Ovary (tissue), 9 donors: ENCODE measurements around the gene TCERG1L. TPM values are rescaled to one million over a fixed set of nuclear protein-coding genes. Genes with fewer than 3 reads are reported as not detected.
A peak's percentile ranks its signal among the peaks of the same experiment; 100 is the strongest.

Experiments
- DNase-seq, 5 donors: peaks; one replicate each; pipeline ENCODE4 v3.0.0-alpha.2; 2019 to 2020
- H3K27ac ChIP-seq, 2 donors: fragments of 200-600 bp; one replicate each; pipeline versions ENCODE4 v1.5.1 to v1.8.0; 2019 to 2022
- H3K27me3 ChIP-seq: fragments of 200-600 bp; one replicate; pipeline ENCODE4 v1.8.0; 2022
- H3K36me3 ChIP-seq: fragments of 200-600 bp; sonication (generic); one replicate; pipeline ENCODE4 v1.5.1; 2019
- H3K4me1 ChIP-seq: one replicate; pipeline ENCODE4 v1.8.1; 2013; ENCODE audit warnings: mild to moderate bottlenecking, moderate library complexity; ENCODE audit not compliant: insufficient read depth
- H3K4me3 ChIP-seq: fragments of 200-600 bp; sonication (generic); one replicate; pipeline ENCODE4 v1.5.1; 2017
- H3K9me3 ChIP-seq, 2 donors: fragments of 200-600 bp in 1 of 2; sonication (generic) in 1 of 2; one replicate each; pipeline versions ENCODE4 v1.5.1 to v1.8.1; 2013 to 2019; ENCODE audit warnings: mild to moderate bottlenecking in 1 of 2, moderate library complexity in 1 of 2
- CTCF ChIP-seq, 3 donors: fragments of 450-650 bp in 2 of 3; fragments of 200-600 bp in 1 of 3; IDR thresholded peaks; one replicate each; pipeline versions ENCODE4 v1.5.1 to v1.8.0; 2016 to 2022; ENCODE audit warnings: antibody characterized with exemption in 3 of 3, mild to moderate bottlenecking in 1 of 3
- EP300 ChIP-seq: sonication (generic); formaldehyde crosslinking; IDR thresholded peaks from one replicate; pipeline ENCODE4 v1.6.1; 2017; ENCODE audit warnings: antibody characterized with exemption
- POLR2A ChIP-seq: fragments of 450-650 bp; IDR thresholded peaks from one replicate; pipeline ENCODE4 v1.6.1; 2017; ENCODE audit warnings: antibody characterized with exemption, mild to moderate bottlenecking, moderate library complexity
- WGBS, 3 donors: extraction: QIAGEN DNeasy Blood & Tissue Kit in 1 of 3; methylation state at CpG; one replicate each; pipeline versions ENCODE4 v1.1.5 to v1.1.7; 2013 to 2017; 5-methylcytosine and 5-hydroxymethylcytosine counted together
- intact Hi-C, 4 donors: fragments of 100-400 bp; cut with DNase I; formaldehyde crosslinking; loops; one replicate each; pipeline versions ENCODE4 v1.11.0 to v1.15.1; 2022 to 2023
- polyA plus RNA-seq, 2 donors: library from polyadenylated mRNA; stranded (reverse); fragments of 200-250 nt in 1 of 2; fragments of 350-450 nt in 1 of 2; fragmentation: Illumina TruSeq in 1 of 2; extraction: RNeasy Lipid Tissue Mini Kit (QIAGEN cat#74804) in 1 of 2; gene quantifications; one replicate each; pipeline ENCODE4 v1.2.3, GENCODE V29; 2013 to 2014
- total RNA-seq, 7 donors: library from RNA; depleted of rRNA in 2 of 7; stranded (reverse); fragments of >200 nt in 2 of 7; fragmentation: NEBNext Ultra II Directional in 3 of 7; extraction: Animal tissue kit (Norgen Biotek cat#: 25700) in 3 of 7; gene quantifications; one replicate each; pipeline versions ENCODE4 v1.1.0 to v1.2.4, GENCODE V29; 2016 to 2023
- donor health status: DM: no; HTN: no; CAD: no; lungs with moderate emphysema.
- donor health status: DM: no; HTN: no; CAD: no.
- donor health status: Bipolar disorder and iron deficiency.
- donor health status: DM: yes; HTN: yes; CAD: no.
- donor health status: DM: no; HTN: no; CAD: no.
- donor health status: DM: yes; HTN: yes; CAD: no.

TCERG1L gene
- total and polyA plus RNA-seq, 9 donors, result 1.1 to 8.0 (median 1.8) TPM

DNA sequence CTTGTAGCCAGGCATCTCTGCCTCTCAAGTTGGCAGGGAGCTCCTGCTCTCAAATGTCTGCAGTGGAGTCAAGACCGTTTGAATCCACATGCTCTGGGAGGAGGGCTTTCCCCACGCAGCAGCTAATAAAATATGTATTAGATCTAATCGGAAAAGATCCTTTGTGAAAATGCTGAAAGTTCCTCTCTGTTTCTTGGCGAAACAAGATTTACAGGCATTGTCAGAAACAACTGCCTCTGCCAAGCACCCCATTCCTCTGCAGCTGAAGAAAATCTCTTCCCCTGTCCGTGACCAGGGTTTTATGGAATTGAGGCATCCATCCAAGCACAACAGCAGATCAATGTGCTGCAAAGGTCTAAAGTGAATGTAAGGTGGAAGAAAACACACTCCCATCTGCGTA, 165.8 kb downstream of the TCERG1L start:
- no peak for DNase-seq
- Histone ChIP-seq H3K27me3 (no peaks in the 10 kb centered on the region), H3K4me3 (no peak overlapping the region), H3K4me1 (peaks cover 4% of the 10 kb centered on the region), H3K9me3 (no peaks in the 10 kb centered on the region), H3K27ac (peak overlapping the region in 1 of 2 donors; percentile 30), H3K36me3 (no peaks in the 10 kb centered on the region)
- intact Hi-C loops, result no loop called here
- TF ChIP-seq CTCF (IDR thresholded peaks at IDR 0.05), result no peak
- TF ChIP-seq POLR2A, result no peak
- TF ChIP-seq EP300, result no peak
- WGBS, 3 donors, result 5 to 17% (median 10%) methylated on average over 6 of the region's 6 CpGs

GRCh38 chr10:131144711-131145375, 166.7 kb downstream of the TCERG1L start:
- no peaks in the 10 kb centered on the region for H3K27me3 ChIP-seq
- intact Hi-C loops, result no loop called here
- peak in 1 of 5 donors; percentile 25 for DNase-seq
- no peak overlapping the region for H3K27ac ChIP-seq
- 53 to 58% (median 56%) methylated on average over 9 of the region's 9 CpGs for WGBS, 3 donors
- no peaks in the 10 kb centered on the region for H3K36me3 ChIP-seq
- no peak overlapping the region for H3K4me3 ChIP-seq
- H3K4me1 ChIP-seq, result peaks cover 4% of the 10 kb centered on the region
- TF ChIP-seq CTCF (IDR thresholded peaks at IDR 0.05) (no peak), POLR2A (no peak), EP300 (no peak)
- no peaks in the 10 kb centered on the region for H3K9me3 ChIP-seq

GRCh38 chr10:131144196-131144595, 167.3 kb downstream of the TCERG1L start:
- Histone ChIP-seq H3K36me3 (no peaks in the 10 kb centered on the region), H3K27me3 (no peaks in the 10 kb centered on the region), H3K27ac (no peak overlapping the region), H3K4me3 (no peak overlapping the region), H3K4me1 (peaks cover 4% of the 10 kb centered on the region), H3K9me3 (no peaks in the 10 kb centered on the region)
- intact Hi-C loops, result no loop called here
- no peak for TF ChIP-seq EP300
- no peak for TF ChIP-seq POLR2A
- TF ChIP-seq CTCF (IDR thresholded peaks at IDR 0.05), result no peak
- DNase-seq, result no peak
- WGBS, 3 donors, result 83 to 88% (median 87%) methylated on average over 13 of the region's 13 CpGs

DNA sequence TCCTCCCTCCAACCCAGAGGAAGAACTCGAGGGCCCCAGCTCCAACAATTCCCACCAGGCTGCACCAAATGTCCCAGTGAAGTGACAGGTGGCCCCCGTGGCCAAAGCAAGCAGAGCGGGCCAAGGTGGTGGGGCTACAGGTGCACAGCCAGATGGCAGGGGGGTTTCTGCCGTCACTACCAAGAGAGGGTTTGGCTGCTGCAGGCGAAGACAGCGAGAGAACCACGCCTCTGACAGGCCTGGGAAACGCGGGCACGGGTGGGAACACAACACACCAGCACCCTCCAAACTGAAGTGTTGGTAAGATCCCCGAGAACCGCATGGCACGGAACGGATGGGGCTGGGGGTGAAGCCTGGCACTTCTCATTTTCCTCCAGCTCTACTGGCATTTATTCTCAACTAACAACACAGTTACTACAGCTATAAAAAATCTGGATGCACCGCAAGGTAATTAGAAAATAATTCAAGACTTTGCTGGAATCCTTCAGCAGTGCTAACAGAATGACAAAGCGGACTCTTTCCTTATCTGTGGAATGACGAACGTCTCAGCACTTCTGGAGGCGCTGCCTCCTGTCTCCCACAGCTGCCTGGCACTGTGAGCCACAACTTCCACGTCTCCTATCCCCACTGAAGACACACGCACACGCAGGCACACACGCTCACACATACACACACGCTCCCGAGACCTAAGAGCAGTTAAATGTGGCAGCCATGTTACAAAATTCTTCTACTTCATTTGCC, 167.9 kb downstream of the TCERG1L start:
- intact Hi-C loops, result no loop called here
- H3K27me3 ChIP-seq, result no peaks in the 10 kb centered on the region
- WGBS, 3 donors, result 87 to 93% (median 93%) methylated on average over 25 of the region's 25 CpGs
- TF ChIP-seq CTCF (IDR thresholded peaks at IDR 0.05), result no peak
- TF ChIP-seq POLR2A, result no peak
- no peak for TF ChIP-seq EP300
- DNase-seq, result peak in 1 of 5 donors; percentile 21
- peaks cover 4% of the 10 kb centered on the region for H3K4me1 ChIP-seq
- no peak overlapping the region for H3K4me3 ChIP-seq
- H3K9me3 ChIP-seq, result no peaks in the 10 kb centered on the region
- H3K27ac ChIP-seq, result no peak overlapping the region
- no peaks in the 10 kb centered on the region for H3K36me3 ChIP-seq
